Measurements from ENCODE around the gene OTOF. TPM values are rescaled to one million over a fixed set of nuclear protein-coding genes. Genes with fewer than 3 reads are reported as not detected.

The OTOF gene
- total RNA-seq, 1 experiment from 2014 or later, result 0.26 TPM

DNA sequence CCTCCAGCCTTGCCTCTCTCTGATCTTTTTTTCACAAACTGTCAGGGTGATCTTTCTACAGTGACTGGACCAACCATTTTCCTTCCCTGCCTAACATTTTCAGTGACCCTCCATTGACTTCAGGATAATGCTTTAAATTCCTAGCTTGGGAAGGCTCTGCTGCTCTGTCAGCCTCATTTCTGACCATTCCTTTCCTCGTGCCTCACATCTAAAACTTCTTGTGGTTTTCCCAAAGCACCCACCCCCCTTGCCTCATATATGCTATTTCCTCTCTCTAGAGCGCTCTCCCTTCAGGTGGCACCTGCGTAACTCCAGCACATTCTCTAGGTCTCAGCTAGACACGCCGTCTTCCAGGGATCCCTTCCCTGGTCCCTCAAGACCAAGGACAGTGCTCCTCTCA is 39.0 kb downstream of the OTOF start (continued):
- TF ChIP-seq, protein P1, sequence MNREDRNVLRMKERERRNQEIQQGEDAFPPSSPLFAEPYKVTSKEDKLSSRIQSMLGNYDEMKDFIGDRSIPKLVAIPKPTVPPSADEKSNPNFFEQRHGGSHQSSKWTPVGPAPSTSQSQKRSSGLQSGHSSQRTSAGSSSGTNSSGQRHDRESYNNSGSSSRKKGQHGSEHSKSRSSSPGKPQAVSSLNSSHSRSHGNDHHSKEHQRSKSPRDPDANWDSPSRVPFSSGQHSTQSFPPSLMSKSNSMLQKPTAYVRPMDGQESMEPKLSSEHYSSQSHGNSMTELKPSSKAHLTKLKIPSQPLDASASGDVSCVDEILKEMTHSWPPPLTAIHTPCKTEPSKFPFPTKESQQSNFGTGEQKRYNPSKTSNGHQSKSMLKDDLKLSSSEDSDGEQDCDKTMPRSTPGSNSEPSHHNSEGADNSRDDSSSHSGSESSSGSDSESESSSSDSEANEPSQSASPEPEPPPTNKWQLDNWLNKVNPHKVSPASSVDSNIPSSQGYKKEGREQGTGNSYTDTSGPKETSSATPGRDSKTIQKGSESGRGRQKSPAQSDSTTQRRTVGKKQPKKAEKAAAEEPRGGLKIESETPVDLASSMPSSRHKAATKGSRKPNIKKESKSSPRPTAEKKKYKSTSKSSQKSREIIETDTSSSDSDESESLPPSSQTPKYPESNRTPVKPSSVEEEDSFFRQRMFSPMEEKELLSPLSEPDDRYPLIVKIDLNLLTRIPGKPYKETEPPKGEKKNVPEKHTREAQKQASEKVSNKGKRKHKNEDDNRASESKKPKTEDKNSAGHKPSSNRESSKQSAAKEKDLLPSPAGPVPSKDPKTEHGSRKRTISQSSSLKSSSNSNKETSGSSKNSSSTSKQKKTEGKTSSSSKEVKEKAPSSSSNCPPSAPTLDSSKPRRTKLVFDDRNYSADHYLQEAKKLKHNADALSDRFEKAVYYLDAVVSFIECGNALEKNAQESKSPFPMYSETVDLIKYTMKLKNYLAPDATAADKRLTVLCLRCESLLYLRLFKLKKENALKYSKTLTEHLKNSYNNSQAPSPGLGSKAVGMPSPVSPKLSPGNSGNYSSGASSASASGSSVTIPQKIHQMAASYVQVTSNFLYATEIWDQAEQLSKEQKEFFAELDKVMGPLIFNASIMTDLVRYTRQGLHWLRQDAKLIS (CRISPR knock-in tag; IDR thresholded peaks at IDR 0.05; ENCODE audit: borderline replicate concordance), result no peak
- no peak for TF ChIP-seq NR3C1 (CRISPR knock-in tag; conservative IDR thresholded peaks at IDR 0.05; ENCODE audit: low read depth)
- no peak for TF ChIP-seq ZNF232 (CRISPR knock-in tag; IDR thresholded peaks at IDR 0.05)
- TF ChIP-seq CREM (CRISPR knock-in tag; IDR thresholded peaks at IDR 0.05), result no peak

DNA sequence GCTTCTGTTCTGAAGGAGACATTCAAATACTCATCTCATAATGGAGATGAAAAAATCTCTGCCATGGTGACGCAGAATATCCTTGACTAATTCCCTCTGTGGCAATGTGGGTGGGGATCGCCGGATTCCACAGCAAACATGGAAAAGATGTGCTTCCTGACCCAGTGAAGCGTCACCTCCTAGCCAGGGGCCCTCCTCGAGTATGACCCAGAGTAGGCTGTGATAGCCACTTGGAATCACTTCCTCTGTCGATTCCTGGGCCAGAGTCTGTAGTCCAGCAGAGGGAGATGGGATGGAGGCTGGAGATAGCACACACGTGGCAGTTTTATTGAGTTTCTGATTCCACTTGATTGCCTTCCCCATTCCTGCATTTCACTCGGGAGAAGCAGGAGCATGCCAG is 39.4 kb downstream of the OTOF start:
- Mint-ChIP-seq H3K27me3 (ENCODE audit: low read depth) (no peaks in the 10 kb centered on the region; the same call in 1 of the 2 replicates), H3K4me3 (no peak overlapping the region), H3K9me3 (no peaks in the 10 kb centered on the region), H3K36me3 (no peaks in the 10 kb centered on the region), H3K27ac (no peak overlapping the region), H3K4me1 (no peaks in the 10 kb centered on the region)
- ChIA-PET POLR2A (no interaction called here), CTCF (no interaction called here)
- ATAC-seq, result peak; percentile 64
- TF ChIP-seq, protein P2, sequence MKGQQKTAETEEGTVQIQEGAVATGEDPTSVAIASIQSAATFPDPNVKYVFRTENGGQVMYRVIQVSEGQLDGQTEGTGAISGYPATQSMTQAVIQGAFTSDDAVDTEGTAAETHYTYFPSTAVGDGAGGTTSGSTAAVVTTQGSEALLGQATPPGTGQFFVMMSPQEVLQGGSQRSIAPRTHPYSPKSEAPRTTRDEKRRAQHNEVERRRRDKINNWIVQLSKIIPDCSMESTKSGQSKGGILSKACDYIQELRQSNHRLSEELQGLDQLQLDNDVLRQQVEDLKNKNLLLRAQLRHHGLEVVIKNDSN (CRISPR knock-in tag; IDR thresholded peaks at IDR 0.05), result no peak
- TF ChIP-seq, protein P3, sequence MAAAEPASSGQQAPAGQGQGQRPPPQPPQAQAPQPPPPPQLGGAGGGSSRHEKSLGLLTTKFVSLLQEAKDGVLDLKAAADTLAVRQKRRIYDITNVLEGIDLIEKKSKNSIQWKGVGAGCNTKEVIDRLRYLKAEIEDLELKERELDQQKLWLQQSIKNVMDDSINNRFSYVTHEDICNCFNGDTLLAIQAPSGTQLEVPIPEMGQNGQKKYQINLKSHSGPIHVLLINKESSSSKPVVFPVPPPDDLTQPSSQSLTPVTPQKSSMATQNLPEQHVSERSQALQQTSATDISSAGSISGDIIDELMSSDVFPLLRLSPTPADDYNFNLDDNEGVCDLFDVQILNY (CRISPR knock-in tag; IDR thresholded peaks at IDR 0.05), result no peak
- TF ChIP-seq FOXK1 (CRISPR knock-in tag; IDR thresholded peaks at IDR 0.05), result no peak
- no peak for TF ChIP-seq FOXP1 (CRISPR knock-in tag; IDR thresholded peaks at IDR 0.05; ENCODE audit: borderline replicate concordance)
- no peak for DNase-seq (ENCODE audit: low spot score)

DNA sequence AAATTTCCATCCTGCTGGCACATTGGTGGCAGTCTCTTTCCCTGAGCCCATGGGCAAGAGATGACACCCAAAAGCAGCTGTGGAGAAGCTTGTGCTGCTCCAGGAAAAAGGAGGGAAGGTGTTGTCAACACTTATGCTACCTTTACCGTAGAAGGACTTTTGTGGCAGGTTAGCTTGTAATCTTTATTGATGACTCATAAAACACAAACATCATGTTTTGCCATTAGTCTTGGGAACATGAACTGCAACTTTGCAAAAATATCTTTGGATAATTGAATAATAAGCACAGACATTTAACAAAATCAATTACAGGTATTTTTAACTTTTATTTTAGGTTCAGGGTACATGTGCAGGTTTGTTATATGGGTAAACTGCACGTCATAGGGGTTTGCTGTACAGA is 42.8 kb downstream of the OTOF start:
- Mint-ChIP-seq H3K36me3 (no peaks in the 10 kb centered on the region), H3K4me1 (no peaks in the 10 kb centered on the region), H3K4me3 (no peak overlapping the region), H3K27ac (no peak overlapping the region), H3K27me3 (ENCODE audit: low read depth) (no peaks in the 10 kb centered on the region; the same call in 1 of the 2 replicates), H3K9me3 (no peaks in the 10 kb centered on the region)
- ChIA-PET POLR2A (no interaction called here), CTCF (interaction anchor here (0.7 kb wide), 1 partner anchor 85 kb away, joined by 4 read pairs; no protein-coding TSS in a partner anchor)
- ATAC-seq (no peak), DNase-seq (ENCODE audit: low spot score) (no peak)
- TF ChIP-seq, protein P4, sequence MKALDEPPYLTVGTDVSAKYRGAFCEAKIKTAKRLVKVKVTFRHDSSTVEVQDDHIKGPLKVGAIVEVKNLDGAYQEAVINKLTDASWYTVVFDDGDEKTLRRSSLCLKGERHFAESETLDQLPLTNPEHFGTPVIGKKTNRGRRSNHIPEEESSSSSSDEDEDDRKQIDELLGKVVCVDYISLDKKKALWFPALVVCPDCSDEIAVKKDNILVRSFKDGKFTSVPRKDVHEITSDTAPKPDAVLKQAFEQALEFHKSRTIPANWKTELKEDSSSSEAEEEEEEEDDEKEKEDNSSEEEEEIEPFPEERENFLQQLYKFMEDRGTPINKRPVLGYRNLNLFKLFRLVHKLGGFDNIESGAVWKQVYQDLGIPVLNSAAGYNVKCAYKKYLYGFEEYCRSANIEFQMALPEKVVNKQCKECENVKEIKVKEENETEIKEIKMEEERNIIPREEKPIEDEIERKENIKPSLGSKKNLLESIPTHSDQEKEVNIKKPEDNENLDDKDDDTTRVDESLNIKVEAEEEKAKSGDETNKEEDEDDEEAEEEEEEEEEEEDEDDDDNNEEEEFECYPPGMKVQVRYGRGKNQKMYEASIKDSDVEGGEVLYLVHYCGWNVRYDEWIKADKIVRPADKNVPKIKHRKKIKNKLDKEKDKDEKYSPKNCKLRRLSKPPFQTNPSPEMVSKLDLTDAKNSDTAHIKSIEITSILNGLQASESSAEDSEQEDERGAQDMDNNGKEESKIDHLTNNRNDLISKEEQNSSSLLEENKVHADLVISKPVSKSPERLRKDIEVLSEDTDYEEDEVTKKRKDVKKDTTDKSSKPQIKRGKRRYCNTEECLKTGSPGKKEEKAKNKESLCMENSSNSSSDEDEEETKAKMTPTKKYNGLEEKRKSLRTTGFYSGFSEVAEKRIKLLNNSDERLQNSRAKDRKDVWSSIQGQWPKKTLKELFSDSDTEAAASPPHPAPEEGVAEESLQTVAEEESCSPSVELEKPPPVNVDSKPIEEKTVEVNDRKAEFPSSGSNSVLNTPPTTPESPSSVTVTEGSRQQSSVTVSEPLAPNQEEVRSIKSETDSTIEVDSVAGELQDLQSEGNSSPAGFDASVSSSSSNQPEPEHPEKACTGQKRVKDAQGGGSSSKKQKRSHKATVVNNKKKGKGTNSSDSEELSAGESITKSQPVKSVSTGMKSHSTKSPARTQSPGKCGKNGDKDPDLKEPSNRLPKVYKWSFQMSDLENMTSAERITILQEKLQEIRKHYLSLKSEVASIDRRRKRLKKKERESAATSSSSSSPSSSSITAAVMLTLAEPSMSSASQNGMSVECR (CRISPR knock-in tag; IDR thresholded peaks at IDR 0.05; ENCODE audit: borderline replicate concordance), result no peak
- TF ChIP-seq NFE2L1 (CRISPR knock-in tag; IDR thresholded peaks at IDR 0.05), result no peak

DNA sequence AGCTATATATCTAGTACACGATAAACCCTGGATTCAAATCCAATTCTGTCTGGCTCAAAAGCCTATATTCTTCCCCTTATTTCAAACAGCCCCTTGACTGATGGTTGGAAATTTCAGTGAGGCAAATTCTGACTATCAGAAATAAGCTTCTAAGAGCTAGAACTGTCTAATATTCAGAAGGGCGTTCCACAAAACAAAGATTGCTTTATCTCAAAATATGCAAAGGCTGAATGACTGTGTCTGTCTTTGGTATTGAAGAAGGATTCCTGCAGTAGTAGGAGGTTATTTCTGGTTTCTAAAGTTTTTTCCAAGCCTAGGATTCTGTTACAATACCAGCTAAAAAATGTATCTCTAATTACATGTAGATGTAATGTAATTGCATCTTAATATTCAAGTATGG is 45.1 kb downstream of the OTOF start:
- ATAC-seq (no peak), DNase-seq (ENCODE audit: low spot score) (no peak)
- Mint-ChIP-seq H3K4me1 (no peaks in the 10 kb centered on the region), H3K9me3 (no peaks in the 10 kb centered on the region), H3K27me3 (ENCODE audit: low read depth) (no peaks in the 10 kb centered on the region; the same call in 1 of the 2 replicates), H3K4me3 (no peak overlapping the region), H3K27ac (no peak overlapping the region), H3K36me3 (no peaks in the 10 kb centered on the region)
- TF ChIP-seq, protein P5, sequence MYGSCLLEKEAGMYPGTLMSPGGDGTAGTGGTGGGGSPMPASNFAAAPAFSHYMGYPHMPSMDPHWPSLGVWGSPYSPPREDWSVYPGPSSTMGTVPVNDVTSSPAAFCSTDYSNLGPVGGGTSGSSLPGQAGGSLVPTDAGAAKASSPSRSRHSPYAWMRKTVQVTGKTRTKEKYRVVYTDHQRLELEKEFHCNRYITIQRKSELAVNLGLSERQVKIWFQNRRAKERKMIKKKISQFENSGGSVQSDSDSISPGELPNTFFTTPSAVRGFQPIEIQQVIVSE (CRISPR knock-in tag; IDR thresholded peaks at IDR 0.05; ENCODE audit: borderline replicate concordance), result no peak
- no peak for TF ChIP-seq NFYB (CRISPR knock-in tag; conservative IDR thresholded peaks at IDR 0.05; ENCODE audit: low read depth)
- TF ChIP-seq CBFB (CRISPR knock-in tag; IDR thresholded peaks at IDR 0.05; ENCODE audit: low read depth), result no peak
- no peak for TF ChIP-seq NR2C2 (CRISPR knock-in tag; IDR thresholded peaks at IDR 0.05)
- TF ChIP-seq, protein P2 (CRISPR knock-in tag; IDR thresholded peaks at IDR 0.05), result no peak
- ChIA-PET POLR2A (no interaction called here), CTCF (no interaction called here)
